Measurements from ENCODE around the gene FAT1. TPM values are rescaled to one million over a fixed set of nuclear protein-coding genes. Genes with fewer than 3 reads are reported as not detected.
"Not testable (repeated sequence)": the region's sequence is repeated elsewhere in the genome, so short reads cannot be mapped to it uniquely, and the experiment has no call there.

The FAT1 gene
- total and polyA plus RNA-seq, 3 donors from 2014 or later, result 51.5 to 157 (median 118) TPM

GRCh38 chr4:186762361-186762760 is 38.7 kb upstream of the FAT1 start:
- DNase-seq, result no peak
- Histone ChIP-seq H3K4me3 (no peak overlapping the region), H3K9me3 (no peaks in the 10 kb centered on the region), H3K4me1 (no peaks in the 10 kb centered on the region), H3K27me3 (no peaks in the 10 kb centered on the region), H3K27ac (no peak overlapping the region), H3K36me3 (ENCODE audit: low read depth, missing control alignments) (no peaks in the 10 kb centered on the region)
- TF ChIP-seq POLR2A (IDR thresholded peaks at IDR 0.05), result no peak
- TF ChIP-seq, protein P1, sequence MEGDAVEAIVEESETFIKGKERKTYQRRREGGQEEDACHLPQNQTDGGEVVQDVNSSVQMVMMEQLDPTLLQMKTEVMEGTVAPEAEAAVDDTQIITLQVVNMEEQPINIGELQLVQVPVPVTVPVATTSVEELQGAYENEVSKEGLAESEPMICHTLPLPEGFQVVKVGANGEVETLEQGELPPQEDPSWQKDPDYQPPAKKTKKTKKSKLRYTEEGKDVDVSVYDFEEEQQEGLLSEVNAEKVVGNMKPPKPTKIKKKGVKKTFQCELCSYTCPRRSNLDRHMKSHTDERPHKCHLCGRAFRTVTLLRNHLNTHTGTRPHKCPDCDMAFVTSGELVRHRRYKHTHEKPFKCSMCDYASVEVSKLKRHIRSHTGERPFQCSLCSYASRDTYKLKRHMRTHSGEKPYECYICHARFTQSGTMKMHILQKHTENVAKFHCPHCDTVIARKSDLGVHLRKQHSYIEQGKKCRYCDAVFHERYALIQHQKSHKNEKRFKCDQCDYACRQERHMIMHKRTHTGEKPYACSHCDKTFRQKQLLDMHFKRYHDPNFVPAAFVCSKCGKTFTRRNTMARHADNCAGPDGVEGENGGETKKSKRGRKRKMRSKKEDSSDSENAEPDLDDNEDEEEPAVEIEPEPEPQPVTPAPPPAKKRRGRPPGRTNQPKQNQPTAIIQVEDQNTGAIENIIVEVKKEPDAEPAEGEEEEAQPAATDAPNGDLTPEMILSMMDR (IDR thresholded peaks at IDR 0.05), result no peak
- WGBS, 2 donors, result 90% methylated on average over 2 of the region's 2 CpGs
- intact Hi-C loops (cut with DNase I; ENCODE audit: low total_unique reads), result no loop called here

GRCh38 chr4:186761956-186762355 is 38.3 kb upstream of the FAT1 start:
- H3K27me3 ChIP-seq; H3K36me3 ChIP-seq (ENCODE audit: low read depth, missing control alignments); DNase-seq; intact Hi-C loops (cut with DNase I; ENCODE audit: low total_unique reads); H3K4me3 ChIP-seq; H3K4me1 ChIP-seq; H3K27ac ChIP-seq; H3K9me3 ChIP-seq: not testable (repeated sequence)
- WGBS, 2 donors, result 83 to 88% methylated on average over 2 of the region's 2 CpGs

DNA sequence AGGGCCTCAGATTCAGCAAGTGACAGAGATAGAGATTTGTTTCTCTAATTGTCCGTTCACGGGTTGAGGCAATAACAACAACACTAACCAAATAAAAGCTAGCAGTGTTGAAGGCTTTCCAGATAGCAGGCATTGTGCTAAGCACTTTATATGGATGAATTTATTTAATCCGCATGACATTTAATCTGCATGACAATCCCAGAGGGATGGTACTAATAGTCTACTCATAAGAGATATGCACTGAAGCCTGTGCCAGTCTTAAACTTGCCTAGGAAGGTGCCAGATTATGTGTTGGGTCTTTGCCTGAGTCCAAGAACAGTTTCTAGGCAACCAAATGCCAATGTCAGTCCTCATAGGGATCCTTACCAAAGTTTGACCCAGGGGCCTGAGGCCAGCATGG is 37.7 kb upstream of the FAT1 start:
- H3K4me3 ChIP-seq, result no peak overlapping the region
- H3K27me3 ChIP-seq, result no peaks in the 10 kb centered on the region
- H3K36me3 ChIP-seq (ENCODE audit: low read depth, missing control alignments), result no peaks in the 10 kb centered on the region
- WGBS, 2 donors, result 93 to 94% methylated on average over 3 of the region's 3 CpGs
- no peak overlapping the region for H3K27ac ChIP-seq
- no peaks in the 10 kb centered on the region for H3K9me3 ChIP-seq
- no peak for DNase-seq
- intact Hi-C loops (cut with DNase I; ENCODE audit: low total_unique reads), result no loop called here
- no peaks in the 10 kb centered on the region for H3K4me1 ChIP-seq
- TF ChIP-seq, protein P1 (IDR thresholded peaks at IDR 0.05), result no peak
- no peak for TF ChIP-seq POLR2A (IDR thresholded peaks at IDR 0.05)

- H3K27ac ChIP-seq, result no peak overlapping the region
- no peaks in the 10 kb centered on the region for H3K9me3 ChIP-seq
- no peaks in the 10 kb centered on the region for H3K36me3 ChIP-seq (ENCODE audit: low read depth, missing control alignments)
- 75 to 83% methylated on average over 6 of the region's 6 CpGs for WGBS, 2 donors
- intact Hi-C loops (cut with DNase I; ENCODE audit: low total_unique reads), result no loop called here
- H3K4me1 ChIP-seq, result no peaks in the 10 kb centered on the region
- no peak overlapping the region for H3K4me3 ChIP-seq
- TF ChIP-seq, protein P1 (IDR thresholded peaks at IDR 0.05), result no peak
- TF ChIP-seq POLR2A (IDR thresholded peaks at IDR 0.05), result no peak
- no peak for DNase-seq
- H3K27me3 ChIP-seq, result no peaks in the 10 kb centered on the region
These were observed 36.9 kb upstream of the FAT1 start for GRCh38 chr4:186760576-186760975.

- Histone ChIP-seq H3K27me3 (no peaks in the 10 kb centered on the region), H3K4me1 (no peaks in the 10 kb centered on the region), H3K4me3 (peak overlapping the region in 1 of 2 donors; percentile 40), H3K27ac (no peak overlapping the region), H3K9me3 (no peaks in the 10 kb centered on the region), H3K36me3 (ENCODE audit: low read depth, missing control alignments) (no peaks in the 10 kb centered on the region)
- DNase-seq, result no peak
- intact Hi-C loops (cut with DNase I; ENCODE audit: low total_unique reads), result no loop called here
- TF ChIP-seq POLR2A (IDR thresholded peaks at IDR 0.05), result no peak
- TF ChIP-seq, protein P1 (IDR thresholded peaks at IDR 0.05), result no peak
- 46 to 77% methylated on average over 10 of the region's 10 CpGs for WGBS, 2 donors
These were observed 36.3 kb upstream of the FAT1 start for GRCh38 chr4:186759990-186760389.

Data from testis (tissue), 3 donors.